ENCODE results near the gene LHFPL2. TPM values are rescaled to one million over a fixed set of nuclear protein-coding genes. Genes with fewer than 3 reads are reported as not detected.

Gene LHFPL2
- polyA plus RNA-seq, 3 donors, result 3.7 to 11.6 (median 7.3) TPM

DNA sequence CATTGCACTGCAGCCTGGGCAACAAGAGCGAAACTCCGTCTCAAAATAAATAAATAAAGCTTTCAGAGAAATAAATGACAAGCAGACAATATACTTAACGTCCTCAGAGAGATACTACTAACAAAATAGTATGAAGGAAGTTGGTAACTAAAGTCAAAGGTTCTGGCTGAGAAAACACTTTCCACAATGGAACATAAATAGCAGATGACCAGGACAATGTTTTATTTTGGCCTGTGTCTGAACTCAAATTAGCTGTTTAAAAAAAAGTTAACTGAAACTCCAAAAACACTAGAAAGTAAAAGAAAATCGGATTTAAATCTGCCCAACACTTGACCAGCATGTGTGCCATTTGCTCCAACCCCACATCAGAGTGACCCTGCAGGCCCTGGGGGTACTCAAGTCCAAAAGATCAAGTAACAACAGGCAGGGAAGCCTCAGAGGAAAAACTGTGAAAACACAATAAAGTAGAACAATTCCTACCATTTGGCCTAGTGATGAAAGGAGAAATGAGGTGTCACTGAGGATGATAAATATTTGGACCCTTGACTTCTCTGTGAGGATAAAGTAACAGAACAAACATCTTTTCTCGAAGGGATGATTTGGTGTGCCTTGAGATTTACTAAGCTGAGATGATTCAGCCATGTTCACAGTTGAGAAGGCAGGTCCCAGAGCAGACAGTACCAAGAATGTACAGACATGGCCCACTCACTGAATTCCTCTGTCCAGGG is 47.7 kb downstream of the LHFPL2 start:
- H3K9ac ChIP-seq (ENCODE audit: insufficient read depth, low read length, poor library complexity, severe bottlenecking), result no peak overlapping the region
- intact Hi-C loops (cut with micrococcal nuclease), result no loop called here
- no peaks in the 10 kb centered on the region for H3K36me3 ChIP-seq (replicated peaks in 1 of 2; ENCODE audit: control insufficient read depth in 1 of 2, insufficient read depth in 2 of 2, low read length in 2 of 2)
- no peaks in the 10 kb centered on the region for H3K4me1 ChIP-seq (ENCODE audit: control insufficient read depth in 1 of 2, insufficient read depth in 2 of 2, low read length in 2 of 2)
- no peaks in the 10 kb centered on the region for H3K27me3 ChIP-seq (ENCODE audit: control insufficient read depth in 2 of 2, insufficient read depth in 2 of 2, low read length in 2 of 2)
- TF ChIP-seq, protein P1, sequence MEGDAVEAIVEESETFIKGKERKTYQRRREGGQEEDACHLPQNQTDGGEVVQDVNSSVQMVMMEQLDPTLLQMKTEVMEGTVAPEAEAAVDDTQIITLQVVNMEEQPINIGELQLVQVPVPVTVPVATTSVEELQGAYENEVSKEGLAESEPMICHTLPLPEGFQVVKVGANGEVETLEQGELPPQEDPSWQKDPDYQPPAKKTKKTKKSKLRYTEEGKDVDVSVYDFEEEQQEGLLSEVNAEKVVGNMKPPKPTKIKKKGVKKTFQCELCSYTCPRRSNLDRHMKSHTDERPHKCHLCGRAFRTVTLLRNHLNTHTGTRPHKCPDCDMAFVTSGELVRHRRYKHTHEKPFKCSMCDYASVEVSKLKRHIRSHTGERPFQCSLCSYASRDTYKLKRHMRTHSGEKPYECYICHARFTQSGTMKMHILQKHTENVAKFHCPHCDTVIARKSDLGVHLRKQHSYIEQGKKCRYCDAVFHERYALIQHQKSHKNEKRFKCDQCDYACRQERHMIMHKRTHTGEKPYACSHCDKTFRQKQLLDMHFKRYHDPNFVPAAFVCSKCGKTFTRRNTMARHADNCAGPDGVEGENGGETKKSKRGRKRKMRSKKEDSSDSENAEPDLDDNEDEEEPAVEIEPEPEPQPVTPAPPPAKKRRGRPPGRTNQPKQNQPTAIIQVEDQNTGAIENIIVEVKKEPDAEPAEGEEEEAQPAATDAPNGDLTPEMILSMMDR (IDR thresholded peaks at IDR 0.05), result no peak
- no peak overlapping the region for H3K4me2 ChIP-seq (replicated peaks; ENCODE audit: extremely low read depth, low read length, poor library complexity, severe bottlenecking)
- H3K79me2 ChIP-seq (ENCODE audit: insufficient read depth, low read length), result no peaks in the 10 kb centered on the region
- H3K9me3 ChIP-seq (replicated peaks in 1 of 2; ENCODE audit: control insufficient read depth in 1 of 2, insufficient read depth in 1 of 2, low read length in 2 of 2), result no peaks in the 10 kb centered on the region
- H3K4me1 Mint-ChIP-seq, result no peaks in the 10 kb centered on the region
- H3K4me3 Mint-ChIP-seq, result no peak overlapping the region
- no peak overlapping the region for H3K27ac Mint-ChIP-seq
- no peaks in the 10 kb centered on the region for H4K20me1 ChIP-seq (ENCODE audit: insufficient read depth, low read length)
- H3K4me3 ChIP-seq (replicated peaks in 1 of 3; ENCODE audit: low read depth in 2 of 3, low read length in 3 of 3), result no peak overlapping the region
- H3K27ac ChIP-seq (ENCODE audit: low read depth in 1 of 2, low read length in 2 of 2), result no peak overlapping the region
- no peak for DNase-seq
- no CpG with 5 or more reads among the region's 5 CpGs for WGBS (ENCODE audit: insufficient coverage)
- H3K36me3 Mint-ChIP-seq, result no peaks in the 10 kb centered on the region
- peaks cover 0 to 3% (median 0%) of the 10 kb centered on the region in 3 donors for H3K27me3 Mint-ChIP-seq (ENCODE audit: low read depth in 3 of 3)
- peaks cover 0 to 1% (median 0%) of the 10 kb centered on the region in 7 donors for H3K9me3 Mint-ChIP-seq
- no peak overlapping the region for H2AFZ ChIP-seq (ENCODE audit: insufficient read depth, low read depth, low read length, poor library complexity, severe bottlenecking)

DNA sequence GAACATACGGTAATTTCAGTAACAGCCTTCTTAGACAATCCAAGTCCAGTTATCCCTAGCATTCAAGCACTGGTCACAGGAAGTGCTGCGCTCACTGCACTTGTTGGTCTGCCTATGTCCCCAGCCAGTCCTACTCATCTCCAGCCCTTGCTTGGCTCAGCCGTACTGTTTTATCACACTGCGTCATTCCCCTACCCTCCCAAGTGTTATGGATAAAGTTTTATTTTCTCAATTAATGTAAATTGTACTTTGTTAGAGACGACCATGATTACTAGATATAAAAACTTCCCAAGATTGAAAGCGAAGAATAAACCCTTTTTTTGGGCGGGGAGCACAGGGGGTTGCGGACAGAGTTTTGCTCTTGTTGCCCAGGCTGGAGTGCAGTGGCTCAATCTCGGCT is 49.6 kb downstream of the LHFPL2 start:
- H3K79me2 ChIP-seq (ENCODE audit: insufficient read depth, low read length), result no peaks in the 10 kb centered on the region
- H3K36me3 ChIP-seq (replicated peaks in 1 of 2; ENCODE audit: control insufficient read depth in 1 of 2, insufficient read depth in 2 of 2, low read length in 2 of 2), result no peaks in the 10 kb centered on the region
- peaks cover 0 to 17% of the 10 kb centered on the region in 2 donors for H3K4me1 ChIP-seq (ENCODE audit: control insufficient read depth in 1 of 2, insufficient read depth in 2 of 2, low read length in 2 of 2)
- no peaks in the 10 kb centered on the region for H3K9me3 ChIP-seq (replicated peaks in 1 of 2; ENCODE audit: control insufficient read depth in 1 of 2, insufficient read depth in 1 of 2, low read length in 2 of 2)
- no peak overlapping the region for H3K27ac Mint-ChIP-seq
- no peak overlapping the region for H2AFZ ChIP-seq (ENCODE audit: insufficient read depth, low read depth, low read length, poor library complexity, severe bottlenecking)
- H3K27me3 ChIP-seq (ENCODE audit: control insufficient read depth in 2 of 2, insufficient read depth in 2 of 2, low read length in 2 of 2), result no peaks in the 10 kb centered on the region
- WGBS (ENCODE audit: insufficient coverage), result 98% methylated on average over 5 of the region's 9 CpGs
- TF ChIP-seq, protein P1 (IDR thresholded peaks at IDR 0.05), result no peak
- no peaks in the 10 kb centered on the region for H3K9me3 Mint-ChIP-seq
- no peaks in the 10 kb centered on the region for H3K36me3 Mint-ChIP-seq
- H3K27ac ChIP-seq (ENCODE audit: low read depth in 1 of 2, low read length in 2 of 2), result no peak overlapping the region
- H3K9ac ChIP-seq (ENCODE audit: insufficient read depth, low read length, poor library complexity, severe bottlenecking), result no peak overlapping the region
- DNase-seq, result no peak
- peaks cover 0 to 2% (median 0%) of the 10 kb centered on the region in 3 donors for H3K27me3 Mint-ChIP-seq (ENCODE audit: low read depth in 3 of 3)
- H3K4me1 Mint-ChIP-seq, result peaks cover 15% of the 10 kb centered on the region
- intact Hi-C loops (cut with micrococcal nuclease), result loop anchor here in 1 of 2 donors (10.0 kb wide), 1 partner anchor 114 kb away; no protein-coding TSS in a partner anchor
- H3K4me2 ChIP-seq (replicated peaks; ENCODE audit: extremely low read depth, low read length, poor library complexity, severe bottlenecking), result no peak overlapping the region
- no peak overlapping the region for H3K4me3 Mint-ChIP-seq
- no peaks in the 10 kb centered on the region for H4K20me1 ChIP-seq (ENCODE audit: insufficient read depth, low read length)
- H3K4me3 ChIP-seq (replicated peaks in 1 of 3; ENCODE audit: low read depth in 2 of 3, low read length in 3 of 3), result no peak overlapping the region

Measured in CD14-positive monocyte (primary cell).